ENCODE results near the gene STOML1.
"Not testable (repeated sequence)": the region's sequence is repeated elsewhere in the genome, so short reads cannot be mapped to it uniquely, and the experiment has no call there.

The STOML1 gene

GRCh38 chr15:73942751-73943270, 49.3 kb downstream of the STOML1 start:
- no peaks in the 10 kb centered on the region for H3K9me3 Mint-ChIP-seq (ENCODE audit: low read depth)
- no peaks in the 10 kb centered on the region for H3K27me3 Mint-ChIP-seq
- H3K36me3 Mint-ChIP-seq, result no peaks in the 10 kb centered on the region
- no peak overlapping the region for H3K27ac Mint-ChIP-seq
- peaks cover 13% of the 10 kb centered on the region for H3K4me1 Mint-ChIP-seq (ENCODE audit: low read depth)
- H3K4me3 Mint-ChIP-seq, result no peak overlapping the region

GRCh38 chr15:73941871-73942635, 50.0 kb downstream of the STOML1 start:
- Mint-ChIP-seq H3K4me3 (no peak overlapping the region), H3K27me3 (no peaks in the 10 kb centered on the region), H3K36me3 (no peaks in the 10 kb centered on the region), H3K9me3 (ENCODE audit: low read depth) (no peaks in the 10 kb centered on the region), H3K27ac (no peak overlapping the region), H3K4me1 (ENCODE audit: low read depth) (peaks cover 13% of the 10 kb centered on the region)

DNA sequence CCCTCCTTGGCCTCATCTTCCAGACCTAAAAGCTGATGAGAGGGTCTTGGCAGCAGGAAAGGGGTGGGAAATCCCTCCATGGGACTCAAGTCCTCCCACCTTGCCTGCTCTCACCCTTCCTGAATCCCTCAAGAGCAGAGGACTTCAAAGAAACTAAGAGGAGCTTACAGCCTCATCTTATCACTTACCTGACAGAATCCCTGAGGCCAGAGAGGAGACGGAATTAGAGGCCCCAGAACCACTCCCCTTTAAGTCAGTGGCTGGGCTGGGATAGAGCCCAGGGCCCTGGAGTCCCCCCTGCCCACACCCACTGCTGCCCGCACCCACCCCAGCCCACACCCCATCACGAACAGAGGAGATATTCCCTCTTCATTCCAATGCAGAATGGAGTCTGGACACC, 50.6 kb downstream of the STOML1 start:
- Mint-ChIP-seq H3K4me1 (ENCODE audit: low read depth) (peaks cover 13% of the 10 kb centered on the region), H3K27ac (no peak overlapping the region), H3K36me3 (no peaks in the 10 kb centered on the region), H3K4me3 (no peak overlapping the region), H3K9me3 (ENCODE audit: low read depth) (no peaks in the 10 kb centered on the region), H3K27me3 (no peaks in the 10 kb centered on the region)

- Mint-ChIP-seq H3K27ac (no peak overlapping the region), H3K4me1 (ENCODE audit: low read depth) (peaks cover 13% of the 10 kb centered on the region), H3K9me3 (ENCODE audit: low read depth) (no peaks in the 10 kb centered on the region), H3K4me3 (no peak overlapping the region), H3K36me3 (no peaks in the 10 kb centered on the region), H3K27me3 (no peaks in the 10 kb centered on the region)
Measured at GRCh38 chr15:73941044-73941443, 51.1 kb downstream of the STOML1 start.

GRCh38 chr15:73940061-73940981, 51.8 kb downstream of the STOML1 start:
- Mint-ChIP-seq H3K4me3 (no peak overlapping the region), H3K36me3 (no peaks in the 10 kb centered on the region), H3K9me3 (ENCODE audit: low read depth) (no peaks in the 10 kb centered on the region), H3K27ac (no peak overlapping the region), H3K27me3 (no peaks in the 10 kb centered on the region), H3K4me1 (ENCODE audit: low read depth) (peaks cover 13% of the 10 kb centered on the region)

DNA sequence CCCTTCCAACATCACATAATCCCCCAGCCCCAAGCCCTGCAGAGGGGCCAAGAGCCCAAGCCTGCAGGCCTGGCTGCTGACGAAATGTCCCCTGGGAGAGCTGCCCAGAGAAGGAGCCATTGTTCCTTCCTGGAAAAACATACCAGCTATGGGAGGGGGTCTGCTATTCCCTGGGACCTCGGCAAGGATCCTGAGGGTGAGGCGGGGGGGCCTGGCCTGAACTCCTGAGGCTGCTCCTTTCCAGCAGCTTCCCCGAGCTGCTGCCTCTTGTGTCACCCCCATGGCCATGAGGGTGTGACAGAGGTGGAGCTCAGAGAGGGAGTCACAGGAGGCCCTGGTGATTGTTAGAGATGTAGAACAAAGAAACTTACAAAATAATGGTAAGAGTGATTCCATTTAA, 53.0 kb downstream of the STOML1 start:
- Mint-ChIP-seq H3K27ac (no peak overlapping the region), H3K36me3 (no peaks in the 10 kb centered on the region), H3K27me3 (no peaks in the 10 kb centered on the region), H3K4me1 (ENCODE audit: low read depth) (peaks cover 13% of the 10 kb centered on the region), H3K4me3 (no peak overlapping the region), H3K9me3 (ENCODE audit: low read depth) (no peaks in the 10 kb centered on the region)

DNA sequence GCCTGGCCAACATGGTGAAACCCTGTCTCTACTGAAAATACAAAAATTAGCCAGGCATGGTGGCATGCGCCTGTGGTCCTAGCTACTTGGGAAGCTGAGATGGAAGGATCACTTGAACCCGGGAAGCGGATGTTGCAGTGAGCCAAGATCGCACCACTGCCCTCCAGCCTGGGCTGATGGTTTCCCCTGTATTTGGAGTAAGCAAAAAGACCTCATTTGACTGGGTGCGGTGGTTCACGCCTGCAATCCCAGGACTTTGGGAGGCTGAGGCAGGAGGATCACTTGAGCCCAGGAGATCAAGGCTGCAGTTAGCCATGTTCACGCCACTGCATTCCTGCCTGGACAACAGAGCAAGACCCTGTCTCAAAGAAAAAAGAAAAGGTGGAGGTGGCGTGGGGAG, 53.6 kb downstream of the STOML1 start:
- H3K27ac Mint-ChIP-seq; H3K27me3 Mint-ChIP-seq; H3K4me3 Mint-ChIP-seq; H3K36me3 Mint-ChIP-seq; H3K9me3 Mint-ChIP-seq (ENCODE audit: low read depth): not testable (repeated sequence)
- H3K4me1 Mint-ChIP-seq (ENCODE audit: low read depth), result peaks cover 13% of the 10 kb centered on the region

GRCh38 chr15:73937726-73938125, 54.4 kb downstream of the STOML1 start:
- H3K27ac Mint-ChIP-seq, result no peak overlapping the region
- H3K4me3 Mint-ChIP-seq, result no peak overlapping the region
- peaks cover 13% of the 10 kb centered on the region for H3K4me1 Mint-ChIP-seq (ENCODE audit: low read depth)
- H3K9me3 Mint-ChIP-seq (ENCODE audit: low read depth), result no peaks in the 10 kb centered on the region
- H3K27me3 Mint-ChIP-seq, result no peaks in the 10 kb centered on the region
- H3K36me3 Mint-ChIP-seq, result no peaks in the 10 kb centered on the region

DNA sequence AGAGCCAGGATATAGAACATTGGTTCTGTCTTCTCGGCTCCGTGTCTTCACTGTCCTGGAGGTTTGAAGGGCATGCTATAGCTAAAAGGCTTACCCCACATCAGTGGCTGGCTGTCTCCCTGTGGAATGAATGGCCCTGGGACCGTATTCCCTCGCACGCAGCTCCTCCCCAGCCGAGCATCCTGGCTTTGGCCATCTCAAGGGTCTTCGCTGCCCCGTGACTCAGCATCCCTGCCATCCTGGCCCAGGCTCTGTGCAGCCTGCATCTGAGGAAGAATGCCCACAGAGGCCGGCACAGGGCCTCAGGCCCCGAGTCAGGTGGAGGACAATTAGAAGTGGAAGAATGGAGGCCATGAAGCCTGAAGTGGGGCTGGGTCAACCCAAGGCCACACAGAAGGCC, 54.8 kb downstream of the STOML1 start:
- H3K27me3 Mint-ChIP-seq, result no peaks in the 10 kb centered on the region
- no peak overlapping the region for H3K4me3 Mint-ChIP-seq
- H3K27ac Mint-ChIP-seq, result no peak overlapping the region
- H3K36me3 Mint-ChIP-seq, result no peaks in the 10 kb centered on the region
- H3K4me1 Mint-ChIP-seq (ENCODE audit: low read depth), result peaks cover 9% of the 10 kb centered on the region
- no peaks in the 10 kb centered on the region for H3K9me3 Mint-ChIP-seq (ENCODE audit: low read depth)

- no peak overlapping the region for H3K27ac Mint-ChIP-seq
- H3K4me1 Mint-ChIP-seq (ENCODE audit: low read depth), result peaks cover 4% of the 10 kb centered on the region
- no peaks in the 10 kb centered on the region for H3K9me3 Mint-ChIP-seq (ENCODE audit: low read depth)
- no peaks in the 10 kb centered on the region for H3K27me3 Mint-ChIP-seq
- no peak overlapping the region for H3K4me3 Mint-ChIP-seq
- H3K36me3 Mint-ChIP-seq, result no peaks in the 10 kb centered on the region
Measured at GRCh38 chr15:73936588-73937290, 55.4 kb downstream of the STOML1 start.

DNA sequence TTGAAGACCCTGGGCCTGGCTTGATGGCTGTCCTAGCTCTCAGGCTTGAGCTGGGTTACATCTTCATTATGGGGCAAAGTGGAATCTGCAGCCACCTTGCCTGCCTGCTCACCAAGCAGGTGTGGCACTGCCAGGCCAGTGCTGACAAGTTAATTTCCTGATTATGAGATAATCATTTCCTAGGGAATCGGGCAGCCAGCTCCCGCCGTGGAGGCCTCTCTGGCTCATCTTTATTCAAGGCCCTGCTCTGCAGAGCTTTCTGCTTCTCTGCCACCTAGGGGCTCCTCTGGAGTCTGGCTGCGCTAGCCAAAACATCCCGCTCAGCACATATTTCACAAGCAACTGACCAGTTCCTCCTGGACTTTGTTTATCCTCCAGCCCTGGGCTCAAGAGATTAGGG, 55.9 kb downstream of the STOML1 start:
- H3K9me3 Mint-ChIP-seq (ENCODE audit: low read depth), result no peaks in the 10 kb centered on the region
- no peaks in the 10 kb centered on the region for H3K36me3 Mint-ChIP-seq
- no peaks in the 10 kb centered on the region for H3K27me3 Mint-ChIP-seq
- no peak overlapping the region for H3K27ac Mint-ChIP-seq
- no peaks in the 10 kb centered on the region for H3K4me1 Mint-ChIP-seq (ENCODE audit: low read depth)
- no peak overlapping the region for H3K4me3 Mint-ChIP-seq

GRCh38 chr15:73935547-73935946, 56.5 kb downstream of the STOML1 start:
- no peaks in the 10 kb centered on the region for H3K4me1 Mint-ChIP-seq (ENCODE audit: low read depth)
- no peaks in the 10 kb centered on the region for H3K9me3 Mint-ChIP-seq (ENCODE audit: low read depth)
- H3K27me3 Mint-ChIP-seq, result no peaks in the 10 kb centered on the region
- H3K36me3 Mint-ChIP-seq, result no peaks in the 10 kb centered on the region
- H3K27ac Mint-ChIP-seq, result no peak overlapping the region
- no peak overlapping the region for H3K4me3 Mint-ChIP-seq

GRCh38 chr15:73934281-73934680, 57.8 kb downstream of the STOML1 start:
- peaks cover 1% of the 10 kb centered on the region for H3K4me1 Mint-ChIP-seq (ENCODE audit: low read depth)
- no peak overlapping the region for H3K27ac Mint-ChIP-seq
- no peak overlapping the region for H3K4me3 Mint-ChIP-seq
- H3K9me3 Mint-ChIP-seq (ENCODE audit: low read depth), result no peaks in the 10 kb centered on the region
- H3K36me3 Mint-ChIP-seq, result no peaks in the 10 kb centered on the region
- no peaks in the 10 kb centered on the region for H3K27me3 Mint-ChIP-seq

DNA sequence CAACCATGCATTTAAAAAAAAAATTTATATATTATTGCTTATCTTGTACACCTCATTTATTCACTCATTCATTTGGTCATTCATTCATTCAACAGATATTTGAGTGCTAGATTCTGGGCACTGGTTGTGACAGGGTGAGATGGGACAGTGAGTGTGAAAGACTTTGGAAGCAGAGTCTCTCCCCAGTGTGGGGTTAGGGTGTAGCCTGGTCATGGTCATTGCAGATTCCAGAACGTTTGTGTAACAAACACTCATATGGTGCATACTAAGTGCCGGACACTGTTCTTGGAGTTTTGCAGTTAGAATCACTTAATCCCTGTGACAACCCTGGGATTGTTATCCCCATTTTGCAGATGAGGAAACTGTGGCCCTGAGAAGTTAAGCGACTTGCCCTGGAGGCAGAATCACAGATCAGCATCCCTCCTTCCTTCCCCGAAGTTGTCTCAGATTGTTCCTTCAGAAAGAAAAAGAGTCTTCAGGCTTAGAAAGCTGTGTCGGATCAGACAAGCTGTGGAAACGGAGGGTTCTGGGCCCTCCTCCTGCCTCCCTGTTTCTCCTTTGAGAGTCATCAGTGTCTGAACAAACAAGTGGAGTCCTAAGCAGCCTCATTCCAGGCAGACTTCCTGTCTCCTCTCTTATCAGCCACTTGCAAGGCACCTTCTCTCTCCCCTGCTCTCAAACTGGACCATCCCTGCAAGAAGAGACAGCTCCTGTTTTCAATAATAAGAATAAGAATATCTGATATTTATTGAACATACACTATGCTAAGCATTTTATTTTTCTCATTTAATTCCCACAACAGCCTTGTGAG, 59.5 kb downstream of the STOML1 start:
- Mint-ChIP-seq H3K27me3 (no peaks in the 10 kb centered on the region), H3K9me3 (ENCODE audit: low read depth) (no peaks in the 10 kb centered on the region), H3K4me1 (ENCODE audit: low read depth) (peaks cover 12% of the 10 kb centered on the region), H3K27ac (no peak overlapping the region), H3K36me3 (no peaks in the 10 kb centered on the region), H3K4me3 (no peak overlapping the region)
